Midbrain (tissue), 1 donor: ENCODE results near the gene PRKACA.
"Not testable (repeated sequence)": the region's sequence is repeated elsewhere in the genome, so short reads cannot be mapped to it uniquely, and the experiment has no call there.

Experiments used
- DNase-seq: peaks from one replicate; lab custom pipeline; 2025; lab: John Stamatoyannopoulos, UW

The PRKACA gene

GRCh38 chr19:14147797-14148605 is 30.4 kb upstream of the PRKACA start:
- DNase-seq: peak; percentile 69

- no peak for DNase-seq
Measured at GRCh38 chr19:14146789-14147216, 29.2 kb upstream of the PRKACA start.

GRCh38 chr19:14146169-14146568 is 28.6 kb upstream of the PRKACA start:
- not testable (repeated sequence) for DNase-seq

- no peak for DNase-seq
Measured at GRCh38 chr19:14145381-14145780, 27.8 kb upstream of the PRKACA start.

GRCh38 chr19:14142262-14143190 is 25.0 kb upstream of the PRKACA start:
- DNase-seq: no peak

- no peak for DNase-seq
Measured at GRCh38 chr19:14141041-14141440, 23.5 kb upstream of the PRKACA start.

- DNase-seq: no peak
Measured at GRCh38 chr19:14139944-14140343, 22.4 kb upstream of the PRKACA start.

GRCh38 chr19:14138576-14139265 is 21.2 kb upstream of the PRKACA start:
- DNase-seq: peak; percentile 27

- DNase-seq: peak; percentile 99
Measured at GRCh38 chr19:14136509-14137281, 19.1 kb upstream of the PRKACA start, which contains the start of gene ASF1B. ASF1B (minus strand) TSS chr19:14136589; CDS start chr19:14136456, 133 bp downstream.

GRCh38 chr19:14135985-14136508 is 18.5 kb upstream of the PRKACA start:
- DNase-seq: no peak

- DNase-seq: no peak
Measured at GRCh38 chr19:14135355-14135754, 17.8 kb upstream of the PRKACA start.

- DNase-seq: peak; percentile 29
Measured at GRCh38 chr19:14127929-14128509, 10.5 kb upstream of the PRKACA start.

- no peak for DNase-seq
Measured at GRCh38 chr19:14127176-14127575, 9.6 kb upstream of the PRKACA start.

- no peak for DNase-seq
Measured at GRCh38 chr19:14122924-14123323, 5.4 kb upstream of the PRKACA start.

GRCh38 chr19:14120497-14120780 is 2.9 kb upstream of the PRKACA start:
- no peak for DNase-seq

- no peak for DNase-seq
Measured at GRCh38 chr19:14119644-14120496, 2.3 kb upstream of the PRKACA start.

GRCh38 chr19:14119146-14119545 is 1.6 kb upstream of the PRKACA start:
- DNase-seq: no peak

GRCh38 chr19:14118165-14119051 is 846 bp upstream of the PRKACA start:
- peak; percentile 92 for DNase-seq
